Astrocyte of the cerebellum (primary cell): ENCODE data around the gene WDCP.
A peak's percentile ranks its signal among the peaks of the same experiment; 100 is the strongest.

Experiments used
- DNase-seq: peaks from one replicate; pipeline ENCODE4 v3.0.0-alpha.2; 2011; ENCODE audit warnings: low read depth
- H3K4me3 ChIP-seq: 2 replicates; pipeline ENCODE4 v1.5.1; 2011; ENCODE audit warnings: mild to moderate bottlenecking, low read depth, low read length, moderate library complexity
- in situ Hi-C: cut with HindIII; loops from 2 replicates; pipeline ENCODE4 v1.10.0; 2017; ENCODE audit warnings: low sequenced_read_pairs
- TF ChIP-seq, protein P1 (sequence below): IDR thresholded peaks from 2 replicates; pipeline ENCODE4 v1.5.1; 2012; ENCODE audit warnings: low read length, low read depth, moderate library complexity, mild to moderate bottlenecking; ENCODE audit errors: missing control alignments

WDCP gene

DNA sequence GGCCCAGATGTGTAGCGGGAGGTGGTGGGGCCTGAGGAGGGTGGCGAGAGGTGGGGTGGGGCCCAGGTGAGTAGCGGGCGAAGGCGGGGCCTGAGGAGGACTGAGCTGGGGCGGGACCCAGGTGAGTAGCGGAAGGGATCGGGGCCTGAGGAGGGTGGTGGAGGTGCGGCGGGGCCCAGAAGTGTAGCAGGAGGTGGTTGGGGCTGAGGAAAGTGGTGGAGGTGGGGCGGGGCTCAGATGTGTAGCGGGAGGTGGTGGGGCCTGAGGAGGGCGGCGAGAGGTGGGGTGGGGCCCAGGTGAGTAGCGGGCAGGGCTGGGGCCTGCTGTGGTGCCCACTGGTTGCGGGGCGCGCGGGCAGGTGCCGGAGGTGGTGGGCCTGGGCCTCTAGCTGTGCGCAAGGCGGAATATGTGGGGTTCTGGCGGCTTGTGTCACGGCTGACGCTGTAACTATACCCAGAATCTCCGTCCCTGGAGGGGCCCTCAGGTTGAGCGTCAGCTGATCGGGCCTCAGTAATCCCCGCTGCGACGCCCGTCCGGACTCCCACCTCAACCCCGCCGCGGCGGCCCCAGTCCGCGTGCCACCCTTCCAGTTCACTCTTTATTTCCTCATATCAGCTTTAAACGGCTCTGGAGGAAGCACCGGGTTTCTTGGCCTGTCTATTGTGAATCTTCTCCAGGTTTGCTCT lies 29.8 kb upstream of the WDCP start:
- peak overlapping the region; percentile 98 for H3K4me3 ChIP-seq
- no peak for DNase-seq
- in situ Hi-C loops, result no loop called here
- TF ChIP-seq, protein P1, sequence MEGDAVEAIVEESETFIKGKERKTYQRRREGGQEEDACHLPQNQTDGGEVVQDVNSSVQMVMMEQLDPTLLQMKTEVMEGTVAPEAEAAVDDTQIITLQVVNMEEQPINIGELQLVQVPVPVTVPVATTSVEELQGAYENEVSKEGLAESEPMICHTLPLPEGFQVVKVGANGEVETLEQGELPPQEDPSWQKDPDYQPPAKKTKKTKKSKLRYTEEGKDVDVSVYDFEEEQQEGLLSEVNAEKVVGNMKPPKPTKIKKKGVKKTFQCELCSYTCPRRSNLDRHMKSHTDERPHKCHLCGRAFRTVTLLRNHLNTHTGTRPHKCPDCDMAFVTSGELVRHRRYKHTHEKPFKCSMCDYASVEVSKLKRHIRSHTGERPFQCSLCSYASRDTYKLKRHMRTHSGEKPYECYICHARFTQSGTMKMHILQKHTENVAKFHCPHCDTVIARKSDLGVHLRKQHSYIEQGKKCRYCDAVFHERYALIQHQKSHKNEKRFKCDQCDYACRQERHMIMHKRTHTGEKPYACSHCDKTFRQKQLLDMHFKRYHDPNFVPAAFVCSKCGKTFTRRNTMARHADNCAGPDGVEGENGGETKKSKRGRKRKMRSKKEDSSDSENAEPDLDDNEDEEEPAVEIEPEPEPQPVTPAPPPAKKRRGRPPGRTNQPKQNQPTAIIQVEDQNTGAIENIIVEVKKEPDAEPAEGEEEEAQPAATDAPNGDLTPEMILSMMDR, result no peak

DNA sequence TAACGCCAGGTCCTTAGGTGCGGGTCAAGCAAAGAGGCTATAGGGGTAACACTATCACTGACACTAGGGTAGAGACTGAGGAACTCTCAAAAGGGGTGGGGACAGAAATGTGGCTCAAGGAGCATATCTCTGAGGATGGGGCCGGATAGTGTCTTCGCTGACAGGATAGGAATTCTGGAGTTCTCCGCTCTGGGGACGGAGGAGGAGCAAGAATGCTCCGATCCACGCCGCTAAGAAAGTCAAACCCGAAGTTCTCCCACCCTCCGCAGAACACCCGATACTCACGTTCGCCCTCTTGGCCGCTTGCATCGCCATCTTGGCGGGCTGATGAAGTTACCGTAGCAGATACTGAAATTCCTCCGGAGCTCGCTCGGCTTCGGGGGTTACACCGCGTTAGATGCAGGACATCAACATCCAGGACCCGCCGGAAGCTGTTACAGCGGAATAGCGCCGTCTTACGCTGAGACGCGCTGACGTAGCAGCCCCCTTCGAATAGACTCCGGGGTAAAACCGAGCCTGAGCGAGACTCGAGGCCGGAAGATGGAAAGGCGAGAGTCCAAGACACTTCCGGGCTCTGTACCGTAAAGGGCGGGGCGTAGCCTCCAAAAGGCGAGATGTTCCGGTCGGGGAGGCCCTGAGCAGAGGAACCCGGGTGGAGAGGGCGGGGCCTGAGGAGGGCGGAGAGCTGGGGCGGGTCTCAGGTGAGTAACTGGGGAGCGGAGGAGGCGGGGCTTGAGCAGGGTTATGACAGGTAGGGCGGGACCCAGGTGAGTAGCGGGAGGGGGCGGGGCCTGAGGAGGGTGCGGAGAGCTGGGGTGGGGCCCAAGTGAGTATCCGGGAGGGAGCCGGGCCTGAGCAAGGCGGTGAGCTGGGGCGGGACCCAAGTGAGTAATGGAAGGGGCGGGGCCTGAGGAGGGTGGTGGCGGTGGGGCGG lies 29.0 kb upstream of the WDCP start, which contains the start of gene SF3B6:
SF3B6 (minus strand) TSS at position 412 of the 934 bp plus-strand sequence; CDS start at position 315, 97 bp downstream.
- peak; percentile 97 for DNase-seq
- H3K4me3 ChIP-seq, result peak within 1 kb of the TSS; percentile 98
- TF ChIP-seq, protein P1, result no peak
- in situ Hi-C loops, result no loop called here

DNA sequence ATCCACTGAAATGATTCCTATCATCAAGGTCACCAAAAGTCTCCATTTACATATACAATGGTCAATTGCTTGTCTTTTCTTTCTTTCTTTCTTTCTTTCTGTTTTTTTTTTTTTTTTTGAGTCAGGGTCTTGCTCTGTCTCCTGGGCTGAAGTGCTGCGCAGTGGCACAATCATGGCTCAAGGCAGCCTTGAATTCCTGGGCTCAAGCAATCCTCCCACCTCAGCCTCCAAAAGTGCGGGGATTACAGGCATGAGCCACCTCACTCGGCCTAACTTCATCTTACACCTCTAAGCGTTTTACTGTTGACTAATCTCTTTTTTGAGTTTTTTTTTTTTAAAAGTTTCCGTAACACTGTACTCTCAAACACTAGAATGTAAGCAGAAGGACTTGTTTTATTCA lies 28.1 kb upstream of the WDCP start:
- in situ Hi-C loops, result no loop called here
- no peak for DNase-seq
- TF ChIP-seq, protein P1, result no peak
- H3K4me3 ChIP-seq, result peak overlapping the region; percentile 98

DNA sequence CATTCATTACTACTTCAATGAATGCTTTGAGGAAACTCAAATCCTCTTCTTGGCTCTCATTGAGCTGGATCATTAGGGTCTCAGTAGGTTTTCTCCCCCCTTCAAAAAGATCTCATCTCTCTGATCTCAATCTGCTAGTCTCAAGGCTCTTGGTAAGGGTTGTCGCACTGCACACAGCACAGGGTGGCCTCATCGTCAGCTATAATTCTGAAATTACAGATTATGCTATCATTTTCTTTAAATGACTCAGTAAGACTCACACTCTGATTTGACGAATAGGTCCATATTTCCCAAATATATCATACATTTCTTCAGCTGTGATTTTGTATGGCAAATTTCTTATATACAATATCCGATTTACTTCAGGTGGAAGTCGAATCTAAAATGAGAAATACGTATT lies 26.6 kb upstream of the WDCP start:
- TF ChIP-seq, protein P1, result no peak
- in situ Hi-C loops, result no loop called here
- no peak overlapping the region for H3K4me3 ChIP-seq
- no peak for DNase-seq

DNA sequence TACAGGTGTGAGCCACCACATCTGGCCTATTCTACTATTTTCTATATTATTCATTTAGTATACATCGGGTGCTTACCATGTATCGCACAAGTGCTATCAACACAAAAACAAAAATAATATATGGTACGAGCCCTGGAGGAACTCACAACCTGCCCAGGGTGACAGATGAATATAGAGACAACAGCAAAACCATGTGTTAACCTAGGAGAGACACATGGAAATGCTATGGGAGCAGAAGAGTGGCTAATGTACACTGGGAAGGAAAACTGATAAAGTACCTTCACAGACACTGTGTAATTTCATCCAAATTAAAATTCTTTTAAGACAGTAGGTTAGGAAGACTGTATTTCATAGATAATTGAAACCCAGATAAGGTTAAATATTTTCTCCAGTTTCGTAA lies 25.1 kb upstream of the WDCP start:
- H3K4me3 ChIP-seq, result no peak overlapping the region
- in situ Hi-C loops, result no loop called here
- TF ChIP-seq, protein P1, result no peak
- DNase-seq, result no peak

DNA sequence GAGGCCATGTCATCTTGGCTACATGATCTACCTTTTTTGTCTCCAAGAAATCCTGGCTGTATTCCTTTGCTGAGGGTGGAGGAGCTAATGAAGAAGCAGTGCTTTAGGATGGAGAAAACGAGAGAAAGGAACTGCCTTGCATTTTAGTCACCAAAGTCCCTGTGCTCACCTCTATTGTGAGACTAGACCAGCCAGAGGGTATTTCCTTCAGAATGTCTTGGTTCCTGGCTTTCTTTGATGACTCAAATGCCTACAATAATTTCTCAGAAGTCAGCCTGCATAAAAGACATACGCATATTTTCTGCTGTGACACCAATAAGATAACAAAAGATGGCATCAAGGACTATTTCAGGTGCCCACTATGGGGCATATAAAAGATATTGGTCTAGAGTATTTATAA lies 18.1 kb upstream of the WDCP start:
- DNase-seq, result no peak
- in situ Hi-C loops, result loop anchor here (5.0 kb wide), 1 partner anchor 238 kb away; no protein-coding TSS in a partner anchor
- TF ChIP-seq, protein P1, result no peak
- no peak overlapping the region for H3K4me3 ChIP-seq
